ENCODE measurements around the gene GAGE12J.
"Not testable (repeated sequence)": the region's sequence is repeated elsewhere in the genome, so short reads cannot be mapped to it uniquely, and the experiment has no call there.

Gene GAGE12J, protein sequence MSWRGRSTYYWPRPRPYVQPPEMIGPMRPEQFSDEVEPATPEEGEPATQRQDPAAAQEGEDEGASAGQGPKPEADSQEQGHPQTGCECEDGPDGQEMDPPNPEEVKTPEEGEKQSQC

DNA sequence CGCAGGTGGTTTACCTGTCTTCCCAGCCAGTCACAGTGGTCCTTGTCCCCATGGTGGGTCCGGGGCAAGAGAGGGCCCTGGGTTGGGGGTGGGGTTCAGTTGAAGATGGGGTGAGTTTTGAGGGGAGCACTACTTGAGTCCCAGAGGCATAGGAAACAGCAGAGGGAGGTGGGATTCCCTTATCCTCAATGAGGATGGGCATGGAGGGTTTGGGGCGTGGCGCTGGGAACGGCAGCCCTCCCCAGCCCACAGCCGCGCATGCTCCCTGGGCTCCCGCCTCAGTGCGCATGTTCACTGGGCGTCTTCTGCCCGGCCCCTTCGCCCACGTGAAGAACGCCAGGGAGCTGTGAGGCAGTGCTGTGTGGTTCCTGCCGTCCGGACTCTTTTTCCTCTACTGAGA lies at the start of gene GAGE12J:
TSS of gene GAGE12J (plus strand) at position 301 of the 400 bp plus-strand sequence. CDS start 1,157 bp downstream, outside the sequence.
- not testable (repeated sequence) for DNase-seq (ENCODE audit: low read depth in 1 of 2, low spot score in 1 of 2)

DNA sequence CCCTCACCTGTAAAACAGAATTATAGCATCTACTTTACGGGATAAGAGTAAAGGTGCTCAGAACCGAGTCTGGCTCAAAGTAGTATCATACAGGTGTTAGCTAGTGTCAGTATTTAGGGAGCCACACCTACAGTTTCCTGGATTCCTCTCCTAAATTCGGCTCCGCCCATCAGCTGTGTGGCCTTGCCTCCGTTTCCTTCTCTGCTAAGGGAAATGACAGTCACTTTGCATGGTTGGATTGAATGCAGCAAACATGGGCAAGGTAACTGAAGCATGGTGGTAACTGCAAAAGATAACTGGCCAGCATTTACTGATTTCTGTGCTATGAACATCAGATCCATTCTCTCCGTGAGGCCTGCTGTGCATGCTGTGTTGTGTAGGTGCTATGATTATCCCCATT lies 49.4 kb upstream of the GAGE12J start:
- DNase-seq (ENCODE audit: low read depth in 1 of 2, low spot score in 1 of 2): no peak

DNA sequence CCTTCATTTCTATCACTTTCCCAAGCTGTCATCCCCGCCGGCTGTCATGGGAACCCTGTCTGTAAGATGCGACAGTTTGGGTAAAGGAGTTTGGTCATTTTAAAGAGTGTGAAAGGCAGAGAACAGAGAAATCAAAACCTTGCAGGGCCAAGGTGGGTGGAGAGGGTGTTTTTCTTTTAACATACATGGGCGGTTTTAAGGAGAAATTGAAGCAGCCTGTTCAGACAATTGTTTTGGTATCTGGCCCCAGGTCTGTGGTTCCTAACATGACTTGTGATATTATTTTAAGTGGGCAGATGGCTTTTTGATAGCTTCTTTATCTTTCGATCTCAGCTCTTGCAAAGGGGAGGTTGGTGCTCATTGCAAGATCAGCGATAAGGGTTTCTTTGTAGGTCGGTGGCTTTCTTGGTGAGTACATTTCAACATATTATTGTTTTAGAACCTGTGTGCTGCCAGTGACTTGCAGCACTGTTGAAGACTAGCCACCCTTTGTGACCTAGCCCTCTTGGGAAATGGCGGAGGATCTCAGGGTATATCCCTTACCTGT lies 48.6 kb upstream of the GAGE12J start:
- no peak for DNase-seq (ENCODE audit: low read depth in 1 of 2, low spot score in 1 of 2)

DNA sequence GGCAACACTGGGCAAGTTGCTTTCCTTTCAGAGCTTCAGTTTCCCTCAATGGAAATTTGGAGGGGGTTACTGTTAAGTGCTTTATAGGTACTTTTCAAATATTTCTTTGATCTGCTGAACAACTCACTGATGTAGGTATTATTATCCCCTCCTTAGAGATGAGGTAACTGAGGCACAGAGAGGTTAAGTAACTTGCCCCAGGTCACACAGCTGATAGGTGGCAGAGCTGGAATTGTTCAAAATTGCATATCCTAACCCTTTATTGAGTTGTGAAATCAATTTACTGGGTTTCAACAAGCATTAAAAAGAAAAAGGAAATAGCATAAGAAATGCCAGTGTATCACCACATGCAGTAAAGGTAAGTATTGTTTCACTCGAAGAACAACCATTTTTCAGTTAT lies 45.6 kb upstream of the GAGE12J start:
- no peak for DNase-seq (ENCODE audit: low read depth in 1 of 2, low spot score in 1 of 2)

DNA sequence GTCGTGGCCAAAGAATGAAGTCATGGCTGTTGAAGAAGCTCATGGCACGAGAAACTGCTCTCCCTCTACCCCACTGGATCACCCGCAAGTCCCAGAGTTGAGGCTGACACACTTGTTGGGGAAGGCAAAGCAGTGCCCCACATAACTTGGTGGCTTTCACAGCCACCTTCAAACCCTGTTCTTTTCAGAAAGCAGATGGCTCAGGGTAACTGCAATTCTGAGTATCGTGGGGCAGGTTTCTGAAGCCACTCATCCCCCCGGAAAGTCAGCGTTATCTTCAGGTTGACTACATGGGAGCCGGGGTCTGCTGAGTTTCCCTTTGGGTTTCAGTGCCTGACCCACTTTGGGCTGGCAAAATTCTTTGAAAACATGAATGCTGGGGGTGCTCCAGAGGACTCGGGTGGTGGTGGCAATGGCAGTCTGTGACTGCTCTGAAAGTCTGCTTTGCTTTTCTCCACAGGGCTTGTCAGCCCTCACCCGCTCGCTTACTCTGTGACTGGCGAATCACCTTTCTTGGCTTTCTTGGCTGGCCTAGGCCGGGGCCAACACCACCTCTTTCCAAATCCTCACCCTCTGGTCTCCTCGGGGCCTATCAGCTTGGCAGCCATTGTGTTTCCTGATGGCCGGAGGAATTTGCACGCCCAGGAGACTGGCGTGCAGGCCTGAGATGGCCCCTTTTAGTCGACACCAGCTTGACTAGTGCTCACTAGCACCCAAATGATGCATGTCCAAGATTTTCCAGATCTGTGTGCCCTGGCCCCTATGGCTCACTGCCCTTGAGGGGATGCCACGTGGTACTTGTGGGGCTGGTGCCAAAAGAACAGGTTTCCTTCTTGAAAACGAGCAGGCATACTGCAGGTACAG lies 44.9 kb upstream of the GAGE12J start:
- no peak for DNase-seq (ENCODE audit: low read depth in 1 of 2, low spot score in 1 of 2)

DNA sequence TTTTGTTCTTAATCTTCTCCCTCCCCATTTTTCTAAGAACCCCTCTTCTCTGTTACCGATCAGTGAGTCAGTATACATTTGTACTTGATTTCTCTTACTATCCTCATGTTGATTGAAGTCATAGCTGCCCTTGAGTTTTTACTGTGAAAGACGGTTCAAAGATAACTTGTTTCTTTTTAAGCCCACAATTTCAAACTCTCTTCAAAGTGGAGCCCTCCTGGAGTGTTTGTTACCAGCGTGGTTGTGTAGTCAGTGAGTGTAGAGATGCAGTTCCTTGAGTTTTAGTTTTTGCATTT lies 44.4 kb upstream of the GAGE12J start:
- DNase-seq (ENCODE audit: low read depth in 1 of 2, low spot score in 1 of 2): no peak

DNA sequence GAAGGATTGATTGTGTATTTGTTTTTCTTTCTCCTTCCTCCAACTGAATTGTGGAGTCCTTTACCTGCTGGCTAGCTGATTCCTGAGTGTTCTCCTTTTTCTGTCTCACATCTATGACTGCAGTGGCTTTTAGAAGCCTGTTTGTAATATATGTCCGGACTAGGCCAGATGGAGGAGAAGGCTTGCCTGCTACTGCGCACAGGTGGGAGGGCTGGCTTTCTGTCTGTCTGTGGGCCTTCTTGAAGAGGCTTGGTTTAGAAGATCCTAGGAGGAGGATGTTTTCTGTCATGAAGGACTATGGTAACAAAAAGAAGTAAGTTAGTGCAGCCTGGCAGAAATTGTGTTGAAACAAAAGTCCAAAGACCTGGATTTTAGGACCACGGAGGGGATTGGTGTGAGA lies 43.8 kb upstream of the GAGE12J start:
- no peak for DNase-seq (ENCODE audit: low read depth in 1 of 2, low spot score in 1 of 2)

DNA sequence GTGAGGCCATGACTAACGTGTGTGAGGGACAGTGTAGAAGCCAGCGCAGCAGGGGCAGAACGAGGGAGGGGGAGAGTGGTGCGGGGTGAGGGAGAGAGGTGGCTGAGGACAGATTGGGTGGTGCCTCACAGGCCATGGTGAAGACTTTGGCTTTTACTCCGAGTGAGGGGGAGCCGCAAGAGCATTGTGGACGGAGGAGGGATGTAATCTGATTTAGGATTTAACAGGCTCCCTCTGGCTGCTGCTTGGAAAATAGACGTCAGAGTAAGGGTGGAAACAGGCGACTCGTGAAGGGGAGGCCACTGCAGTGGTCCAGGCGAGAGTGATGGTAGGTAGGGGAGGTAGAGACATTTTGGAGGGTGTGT lies 39.2 kb upstream of the GAGE12J start:
- DNase-seq (ENCODE audit: low read depth in 1 of 2, low spot score in 1 of 2): no peak

DNA sequence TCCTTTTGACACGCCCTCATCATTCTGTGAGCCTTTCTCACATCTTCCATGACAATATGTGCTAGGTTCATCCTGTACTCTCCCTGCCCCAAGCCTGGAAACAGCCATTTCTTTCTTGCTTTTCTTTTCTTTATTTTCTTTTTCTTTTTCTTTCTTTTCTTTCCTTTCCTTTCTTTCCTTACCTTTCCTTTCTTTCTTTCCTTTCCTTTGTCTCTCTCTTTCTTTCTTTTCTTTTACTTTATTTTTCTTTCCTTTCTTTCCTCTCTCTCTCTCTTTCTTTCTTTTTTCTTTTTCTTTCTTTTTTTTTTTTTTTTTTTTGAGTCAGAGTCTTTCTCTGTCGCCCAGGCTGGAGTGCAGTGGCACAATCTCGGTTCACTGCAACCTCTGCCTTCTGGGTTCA lies 37.6 kb upstream of the GAGE12J start:
- no peak for DNase-seq (ENCODE audit: low read depth in 1 of 2, low spot score in 1 of 2)

DNA sequence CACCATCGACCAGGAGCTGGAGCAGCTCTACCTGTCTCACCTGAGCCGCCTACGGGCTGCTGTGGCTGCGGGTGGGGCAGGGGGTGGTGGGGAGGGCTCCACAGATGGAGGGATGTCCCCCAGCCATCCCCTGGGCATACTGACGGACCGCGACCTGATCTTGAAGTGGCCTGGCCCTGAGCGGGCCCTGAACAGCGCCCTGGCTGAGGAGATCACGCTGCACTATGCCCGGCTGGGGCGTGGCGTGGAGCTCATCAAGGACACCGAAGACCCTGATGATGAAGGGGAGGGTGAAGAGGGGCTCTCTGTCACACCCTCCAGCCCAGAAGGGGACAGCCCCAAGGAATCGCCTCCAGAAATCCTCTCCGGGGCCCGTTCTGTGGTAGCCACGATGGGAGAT lies 35.7 kb upstream of the GAGE12J start:
- no peak for DNase-seq (ENCODE audit: low read depth in 1 of 2, low spot score in 1 of 2)

DNA sequence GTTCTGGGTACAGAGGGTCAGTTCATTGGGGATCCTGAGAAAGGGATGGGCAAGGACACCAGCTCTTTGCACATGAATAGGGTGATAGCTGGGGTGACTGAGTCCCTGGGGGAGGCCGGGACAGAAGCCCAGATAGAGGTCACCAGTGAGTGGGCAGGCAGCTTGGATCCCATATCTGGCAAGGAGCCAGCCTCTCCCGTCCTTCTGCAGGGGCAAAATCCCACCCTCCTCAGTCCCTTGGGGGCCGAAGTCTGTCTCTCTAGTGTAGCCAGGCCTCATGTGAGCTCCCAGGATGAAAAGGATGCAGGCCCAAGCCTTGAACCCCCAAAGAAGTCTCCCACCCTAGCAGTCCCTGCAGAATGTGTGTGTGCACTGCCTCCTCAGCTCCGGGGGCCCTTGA lies 35.3 kb upstream of the GAGE12J start:
- no peak for DNase-seq (ENCODE audit: low read depth in 1 of 2, low spot score in 1 of 2)

DNA sequence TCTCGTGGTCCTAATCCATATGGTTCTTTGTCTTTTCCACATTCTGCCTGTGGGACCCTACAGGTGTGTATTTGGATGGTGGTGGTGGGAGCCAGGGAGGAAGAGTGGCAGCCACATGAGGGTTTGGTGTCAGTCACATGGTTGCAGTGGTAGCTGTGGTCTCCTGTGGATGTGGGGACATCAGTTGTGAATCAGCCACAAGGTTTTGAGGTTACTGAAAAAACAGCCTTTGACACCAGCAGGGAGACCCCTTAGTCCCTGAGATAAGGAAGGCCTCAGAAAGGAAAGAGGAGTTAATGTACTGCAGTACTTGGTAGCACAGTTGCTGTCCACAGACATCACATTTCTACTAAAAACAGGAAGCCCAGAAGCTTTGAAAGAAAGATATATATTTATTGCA lies 34.2 kb upstream of the GAGE12J start:
- no peak for DNase-seq (ENCODE audit: low read depth in 1 of 2, low spot score in 1 of 2)

DNA sequence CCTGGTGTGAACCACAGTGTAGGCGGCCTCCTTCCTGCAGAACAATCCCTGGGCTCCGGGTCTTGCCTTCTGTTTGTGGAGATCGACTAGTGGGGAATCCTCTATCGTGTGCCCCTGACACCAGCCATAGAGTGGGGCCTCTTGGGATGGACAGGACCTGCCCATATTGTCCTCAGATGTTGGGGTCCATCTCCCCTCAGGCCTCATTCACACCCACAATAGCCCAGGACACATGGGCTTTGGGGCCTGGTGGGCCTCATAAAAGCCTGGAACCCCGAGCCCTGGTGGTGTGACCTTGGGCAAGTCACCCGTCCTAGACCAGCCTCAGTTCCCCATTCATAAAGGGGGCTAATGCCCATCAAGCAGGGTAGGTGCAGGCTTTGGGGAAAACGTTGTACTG lies 31.6 kb upstream of the GAGE12J start:
- no peak for DNase-seq (ENCODE audit: low read depth in 1 of 2, low spot score in 1 of 2)

DNA sequence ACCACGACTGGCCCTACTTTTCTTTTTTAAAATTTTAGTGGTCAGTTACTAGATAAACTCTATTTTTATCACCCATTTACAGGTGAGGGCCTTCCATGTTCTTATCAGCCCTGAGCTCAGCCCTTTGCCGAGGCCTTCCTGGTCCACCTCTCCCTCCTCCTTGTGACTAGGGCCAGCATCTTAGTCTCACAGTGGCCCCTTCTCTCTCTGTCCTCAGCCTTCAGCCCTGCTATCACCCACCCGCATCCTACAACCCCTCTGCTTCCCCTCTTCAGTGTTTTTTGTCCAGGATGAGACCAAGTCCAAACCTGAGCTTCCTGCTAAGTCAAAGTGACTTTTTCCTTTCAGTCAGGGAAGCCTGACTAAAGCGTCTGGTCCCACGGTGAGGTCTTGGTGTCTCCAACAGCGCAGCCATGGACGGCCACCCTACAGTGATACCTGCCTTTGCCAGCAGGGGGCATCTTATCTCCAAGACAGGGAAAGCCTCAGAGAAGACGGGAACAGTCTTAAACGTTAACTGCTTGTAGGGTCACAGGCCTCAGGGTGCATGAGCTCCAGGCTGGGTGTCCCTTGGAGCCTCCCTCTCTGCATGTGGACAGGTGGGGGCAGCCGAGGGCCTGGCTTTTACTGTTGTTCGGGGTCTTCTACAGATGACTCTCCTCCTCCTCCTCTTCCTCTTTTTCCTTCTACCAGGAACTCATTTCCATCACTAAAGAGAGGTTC lies 30.1 kb upstream of the GAGE12J start:
- DNase-seq (ENCODE audit: low read depth in 1 of 2, low spot score in 1 of 2): peak; percentile 27 to 44

DNA sequence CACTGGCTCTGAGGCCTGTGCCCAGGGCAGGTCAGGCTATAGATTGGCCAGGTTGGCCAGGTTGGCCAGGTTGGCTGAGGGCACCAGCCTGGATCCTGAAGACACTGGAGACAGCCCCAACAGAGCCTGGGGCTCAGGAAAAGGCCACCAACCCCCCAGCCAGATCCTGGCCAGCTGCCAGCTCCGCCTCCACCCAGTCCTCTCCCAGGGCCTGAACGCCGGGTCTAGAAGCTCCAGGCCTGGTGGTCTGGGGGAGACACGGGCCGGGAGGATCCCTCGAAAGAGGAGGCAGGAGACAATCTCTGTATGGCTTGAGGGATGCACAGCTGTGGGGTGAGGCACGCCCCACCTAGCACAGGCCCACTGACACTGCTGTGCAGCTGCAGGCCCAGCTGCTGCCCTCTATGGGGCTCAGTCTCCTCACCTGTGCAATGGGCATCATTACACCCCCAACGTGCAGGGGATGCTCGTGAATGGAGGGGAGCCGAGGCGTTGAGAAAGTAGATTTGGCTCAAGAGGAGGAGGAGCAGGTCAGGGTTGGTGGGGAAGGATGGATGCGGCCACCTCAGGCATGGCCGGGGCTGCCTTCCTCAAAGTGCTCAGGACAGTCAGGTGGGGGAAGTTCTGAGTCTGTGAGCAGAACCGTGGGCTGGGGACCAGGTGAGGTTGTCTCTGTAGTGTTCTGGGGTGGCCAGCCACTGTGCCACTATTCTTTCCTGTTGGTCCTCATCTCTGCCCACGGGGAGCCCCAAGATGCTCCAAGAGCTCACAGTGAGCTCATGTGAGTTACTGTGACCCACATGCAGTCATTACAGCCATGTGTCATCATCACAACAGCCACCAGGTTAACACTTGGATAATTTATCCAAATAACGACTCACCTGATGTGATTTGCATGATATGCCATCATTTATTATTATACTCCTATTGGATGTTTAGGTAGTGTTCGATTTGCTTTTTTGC lies 29.2 kb upstream of the GAGE12J start:
- DNase-seq (ENCODE audit: low read depth in 1 of 2, low spot score in 1 of 2): no peak

DNA sequence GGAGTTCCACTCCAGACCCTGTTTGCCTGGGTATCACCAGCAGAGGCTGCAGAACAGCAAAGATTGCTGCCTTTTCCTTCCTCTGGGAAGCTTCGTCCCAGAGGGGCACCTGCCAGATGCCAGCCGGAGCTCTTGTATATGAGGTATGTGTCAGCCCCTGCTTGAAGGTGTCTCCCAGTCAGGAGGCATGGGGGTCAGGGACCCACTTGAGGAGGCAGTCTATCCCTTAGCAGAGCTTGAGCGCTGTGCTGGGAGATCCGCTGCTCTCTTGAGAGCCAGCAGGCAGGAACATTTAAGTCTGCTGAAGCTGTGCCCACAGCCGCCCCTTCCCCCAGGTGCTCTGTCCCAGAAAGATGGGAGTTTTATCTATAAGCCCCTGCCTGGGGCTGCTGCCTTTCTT lies 22.5 kb upstream of the GAGE12J start:
- not testable (repeated sequence) for DNase-seq (ENCODE audit: low read depth in 1 of 2, low spot score in 1 of 2)

DNA sequence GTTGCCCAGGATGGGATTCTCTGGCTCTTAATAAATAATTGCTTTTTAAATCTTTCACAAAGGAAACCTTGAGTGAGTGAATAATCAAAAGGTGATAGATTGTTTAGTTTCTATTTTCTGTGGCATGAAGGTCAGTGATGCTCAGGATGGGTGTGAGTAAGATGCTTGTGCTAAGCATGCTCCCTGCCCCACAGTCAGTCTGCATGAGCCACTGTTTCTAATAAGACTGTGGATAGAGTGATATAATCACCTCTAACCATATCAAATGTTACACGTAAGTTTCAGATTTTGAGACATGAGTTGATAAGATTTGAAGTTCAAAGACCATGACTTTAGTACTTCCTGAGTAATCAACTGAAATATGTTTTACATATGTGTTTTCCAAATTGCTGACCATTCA lies 21.1 kb upstream of the GAGE12J start:
- no peak for DNase-seq (ENCODE audit: low read depth in 1 of 2, low spot score in 1 of 2)

DNA sequence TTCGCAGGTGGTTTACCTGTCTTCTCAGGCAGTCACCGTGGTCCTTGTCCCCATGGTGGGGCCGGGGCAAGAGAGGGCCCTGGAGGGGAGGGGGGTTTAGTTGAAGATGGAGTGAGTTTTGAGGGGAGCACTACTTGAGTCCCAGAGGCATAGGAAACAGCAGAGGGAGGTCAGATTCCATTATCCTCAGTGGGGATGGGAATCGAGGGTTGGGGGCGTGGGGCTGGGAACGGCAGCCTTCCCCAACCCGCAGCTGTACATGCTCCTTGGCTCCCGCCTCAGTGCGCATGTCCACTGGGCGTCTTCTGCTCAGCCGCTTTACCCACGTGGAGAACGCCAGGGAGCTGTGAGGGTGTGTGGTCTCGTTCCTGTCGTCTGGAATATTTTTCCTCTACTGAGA lies 18.5 kb upstream of the GAGE12J start, which contains the start of gene GAGE10:
TSS of gene GAGE10 (plus strand) at position 301 of the 400 bp plus-strand sequence. CDS start 1,214 bp downstream, outside the sequence.
- no peak for DNase-seq (ENCODE audit: low read depth in 1 of 2, low spot score in 1 of 2)

DNA sequence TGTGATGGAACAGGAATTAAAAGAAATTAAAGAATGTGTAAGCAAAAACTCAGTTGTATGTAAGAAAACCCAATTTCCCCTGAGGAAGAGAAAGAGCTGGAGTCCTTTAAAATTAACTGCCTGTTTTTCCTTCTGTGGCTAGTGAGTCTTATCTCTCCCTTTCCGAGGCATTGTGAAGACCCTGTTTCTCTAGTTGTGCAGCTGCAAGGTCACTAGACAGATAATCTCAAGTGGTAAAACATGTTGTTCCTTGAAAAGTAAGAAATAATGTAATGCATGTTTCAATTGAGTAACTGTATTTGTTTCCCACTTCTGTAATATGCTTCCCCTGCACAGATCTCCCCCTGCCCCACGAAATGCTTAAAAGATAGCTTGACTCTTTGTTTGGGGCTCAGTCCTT lies 14.1 kb upstream of the GAGE12J start:
- not testable (repeated sequence) for DNase-seq (ENCODE audit: low read depth in 1 of 2, low spot score in 1 of 2)

DNA sequence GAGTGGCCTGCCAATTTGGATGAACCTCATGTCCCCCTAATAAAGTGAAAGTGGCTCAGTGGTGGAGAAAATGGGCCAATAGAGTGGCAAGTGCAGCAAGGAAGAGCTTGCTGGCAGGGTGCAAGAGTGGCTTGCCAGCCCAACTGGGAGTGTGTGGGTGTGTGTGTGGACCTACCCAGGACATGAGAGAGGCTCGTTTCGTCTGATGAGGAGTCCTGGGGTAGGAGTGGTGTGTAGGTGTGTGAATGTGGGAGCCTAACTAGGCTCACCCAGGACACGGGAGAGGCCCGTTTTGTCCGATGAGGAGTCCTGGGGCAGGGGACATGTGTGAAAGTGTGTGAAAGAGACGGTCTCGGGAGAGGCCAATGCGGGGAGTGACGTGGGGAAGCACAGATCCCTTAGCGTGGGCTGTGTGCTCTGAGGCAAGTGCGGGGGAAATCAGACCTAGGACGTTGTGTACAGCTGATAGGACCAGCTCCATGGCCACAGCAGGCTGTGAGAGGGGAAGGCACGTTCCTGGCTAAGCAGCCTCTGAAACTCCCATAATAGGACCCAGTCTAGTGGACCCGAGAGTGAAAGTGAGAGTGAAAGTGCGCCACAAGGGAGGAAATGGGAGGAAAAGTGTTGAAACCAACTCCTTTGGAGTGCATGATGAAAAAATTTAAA lies 13.1 kb upstream of the GAGE12J start:
- no peak for DNase-seq (ENCODE audit: low read depth in 1 of 2, low spot score in 1 of 2)
